CD4-positive, alpha-beta T cell (primary cell): Measurements from ENCODE around the gene CACNA2D1. TPM values are rescaled to one million over a fixed set of nuclear protein-coding genes. Genes with fewer than 3 reads are reported as not detected.

Experiments
- ATAC-seq: fragments of 200-7000 bp; cut with Tn5 transposase; one replicate; pipeline ENCODE4 v1.10.0; 2022; ENCODE audit warnings: mild to moderate bottlenecking; ENCODE audit not compliant: poor library complexity
- CTCF ChIA-PET: fragments of 350-600 bp; sonication (Branson Sonifier 250); formaldehyde crosslinking; loops from one replicate; lab custom pipeline; 2021; ENCODE audit warnings: antibody characterized with exemption, inconsistent platforms; lab: Charles Lee
- POLR2A ChIA-PET: fragments of 350-600 bp; sonication (Branson Sonifier 250); formaldehyde crosslinking; loops from one replicate; lab custom pipeline; 2021; ENCODE audit warnings: antibody characterized with exemption, inconsistent platforms; lab: Charles Lee
- DNase-seq, 14 experiments: peaks; one replicate each; pipeline ENCODE4 v3.0.0-alpha.2; 2013 to 2020; ENCODE audit warnings: mixed read lengths in 2 of 14
- H3K27ac ChIP-seq, 2 donors: one replicate each; pipeline versions ENCODE4 v1.5.1 to v1.7.0; 2013; ENCODE audit warnings: low read length in 2 of 2, low read depth in 1 of 2, mild to moderate bottlenecking in 1 of 2
- H3K27me3 ChIP-seq, 2 experiments: 1 replicate in 1 of 2; 2 replicates in 1 of 2; pipeline versions ENCODE4 v1.6.1 to v1.7.0; 2013; ENCODE audit warnings: low read length in 2 of 2, control low read depth in 1 of 2, mild to moderate bottlenecking in 1 of 2, moderate library complexity in 1 of 2; ENCODE audit not compliant: insufficient read depth in 2 of 2, control insufficient read depth in 1 of 2
- H3K36me3 ChIP-seq: one replicate; pipeline ENCODE4 v1.6.1; 2013; ENCODE audit warnings: low read length, control low read depth; ENCODE audit not compliant: insufficient read depth
- H3K4me1 ChIP-seq: one replicate; pipeline ENCODE4 v1.6.1; 2013; ENCODE audit warnings: low read length, control low read depth; ENCODE audit not compliant: insufficient read depth
- H3K4me3 ChIP-seq: one replicate; pipeline ENCODE4 v1.5.1; 2013; ENCODE audit warnings: mild to moderate bottlenecking, low read length, moderate library complexity
- H3K9me3 ChIP-seq, 2 experiments: 1 replicate in 1 of 2; 2 replicates in 1 of 2; pipeline versions ENCODE4 v1.6.1 to v1.7.0; 2013; ENCODE audit warnings: low read length in 2 of 2, mild to moderate bottlenecking in 2 of 2, control low read depth in 1 of 2, moderate library complexity in 1 of 2; ENCODE audit not compliant: control insufficient read depth in 1 of 2, insufficient read depth in 1 of 2
- H3K27ac Mint-ChIP-seq: one replicate; pipeline ENCODE4 v1.8.0; 2020; ENCODE audit warnings: mixed read lengths
- H3K27me3 Mint-ChIP-seq: one replicate; pipeline ENCODE4 v1.8.0; 2021; ENCODE audit warnings: mixed read lengths
- H3K36me3 Mint-ChIP-seq: one replicate; pipeline ENCODE4 v1.8.0; 2021; ENCODE audit warnings: low read depth, mixed read lengths
- H3K4me1 Mint-ChIP-seq: one replicate; pipeline ENCODE4 v1.8.0; 2021; ENCODE audit warnings: low read depth, mixed read lengths
- H3K4me3 Mint-ChIP-seq: one replicate; pipeline ENCODE4 v1.8.0; 2020; ENCODE audit warnings: mild to moderate bottlenecking, mixed read lengths
- H3K9me3 Mint-ChIP-seq: one replicate; pipeline ENCODE4 v1.8.0; 2020; ENCODE audit warnings: mixed read lengths
- CTCF ChIP-seq: fragments of 200-600 bp; IDR thresholded peaks from one replicate; pipeline ENCODE4 v1.8.0; 2022; ENCODE audit warnings: antibody characterized with exemption, mild to moderate bottlenecking
- intact Hi-C, 2 experiments: fragments of 100-400 bp; cut with DNase I in 1 of 2; cut with micrococcal nuclease in 1 of 2; formaldehyde crosslinking; loops; one replicate each; pipeline versions ENCODE4 v1.15.1 to v1.9.0; 2023 to 2025; cut with DNase I, micrococcal nuclease
- total RNA-seq, 174 experiments: library from RNA in 2 of 174; stranded (reverse) in 2 of 174; gene quantifications; one replicate each; pipeline ENCODE4 v1.2.3 and lab custom pipeline; 2021 to 2026

CACNA2D1 gene
- total RNA-seq, 2 experiments from 2014 or later = not detected

GRCh38 chr7:82007315-82007714 is 436.3 kb downstream of the CACNA2D1 start:
- Histone ChIP-seq H3K27ac (no peak overlapping the region), H3K27me3 (no peaks in the 10 kb centered on the region), H3K4me1 (no peaks in the 10 kb centered on the region), H3K4me3 (no peak overlapping the region), H3K36me3 (no peaks in the 10 kb centered on the region), H3K9me3 (peaks cover 0 to 4% of the 10 kb centered on the region in 2 experiments)
- Mint-ChIP-seq H3K27ac (no peak overlapping the region), H3K36me3 (no peaks in the 10 kb centered on the region), H3K4me1 (no peaks in the 10 kb centered on the region), H3K4me3 (no peak overlapping the region), H3K27me3 (no peaks in the 10 kb centered on the region), H3K9me3 (peaks cover 2% of the 10 kb centered on the region)
- no peak for TF ChIP-seq CTCF
- intact Hi-C loops = no loop called here
- ChIA-PET POLR2A (no interaction called here), CTCF (interaction anchor here (0.7 kb wide), 1 partner anchor 13 kb away, joined by 3 read pairs; no protein-coding TSS in a partner anchor)
- no peak for DNase-seq
- no peak for ATAC-seq

DNA sequence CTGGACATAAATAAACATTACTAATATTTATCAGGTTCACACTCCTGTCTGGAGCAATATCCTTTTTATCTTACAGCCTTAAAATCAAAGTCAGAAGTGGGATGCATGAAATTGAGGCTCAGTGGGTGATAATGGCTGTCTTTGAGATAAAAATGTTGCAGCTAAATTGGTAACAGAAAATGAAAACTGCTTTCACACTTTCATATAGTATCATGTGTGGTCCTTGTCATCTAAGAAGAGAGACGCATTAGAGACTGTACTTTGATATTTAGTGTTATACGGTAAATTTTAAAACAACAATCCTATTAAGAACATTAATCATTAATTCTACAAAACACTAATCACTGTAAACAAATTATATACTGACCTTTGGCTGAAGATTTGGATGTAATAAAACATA is 438.5 kb downstream of the CACNA2D1 start:
- no peaks in the 10 kb centered on the region for H3K36me3 Mint-ChIP-seq
- H3K4me3 Mint-ChIP-seq = no peak overlapping the region
- ATAC-seq = no peak
- H3K27ac ChIP-seq = no peak overlapping the region
- H3K27me3 ChIP-seq = no peaks in the 10 kb centered on the region
- H3K4me1 ChIP-seq = no peaks in the 10 kb centered on the region
- H3K4me3 ChIP-seq = no peak overlapping the region
- no peaks in the 10 kb centered on the region for H3K27me3 Mint-ChIP-seq
- DNase-seq = no peak
- peaks cover 0 to 10% of the 10 kb centered on the region in 2 experiments for H3K9me3 ChIP-seq
- no peaks in the 10 kb centered on the region for H3K36me3 ChIP-seq
- POLR2A ChIA-PET = no interaction called here
- TF ChIP-seq CTCF = no peak
- CTCF ChIA-PET = no interaction called here
- peaks cover 2% of the 10 kb centered on the region for H3K9me3 Mint-ChIP-seq
- no peaks in the 10 kb centered on the region for H3K4me1 Mint-ChIP-seq
- intact Hi-C loops = no loop called here
- no peak overlapping the region for H3K27ac Mint-ChIP-seq

DNA sequence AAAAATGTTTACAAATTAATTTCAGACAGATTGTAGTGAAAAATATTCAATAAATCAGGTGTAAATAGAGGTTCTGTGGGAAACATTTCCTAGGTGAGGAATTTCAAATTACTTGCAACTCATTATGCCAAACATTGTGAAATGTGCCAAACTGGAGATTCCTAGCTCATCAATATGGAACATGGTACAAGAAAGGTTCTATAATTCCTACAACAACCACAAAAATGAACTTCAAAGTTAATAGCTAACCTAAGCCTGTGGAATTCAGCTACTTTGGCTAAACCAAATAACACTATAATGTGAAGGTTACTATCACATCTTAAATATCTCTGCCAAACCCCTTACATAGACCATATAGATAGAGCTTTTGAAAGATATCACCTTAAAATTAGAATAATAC is 450.4 kb downstream of the CACNA2D1 start:
- Histone ChIP-seq H3K9me3 (peaks cover 4 to 8% of the 10 kb centered on the region in 2 experiments), H3K4me3 (no peak overlapping the region), H3K27ac (no peak overlapping the region), H3K36me3 (no peaks in the 10 kb centered on the region), H3K27me3 (no peaks in the 10 kb centered on the region), H3K4me1 (no peaks in the 10 kb centered on the region)
- no peak for TF ChIP-seq CTCF
- H3K4me1 Mint-ChIP-seq = no peaks in the 10 kb centered on the region
- intact Hi-C loops = no loop called here
- H3K9me3 Mint-ChIP-seq = no peaks in the 10 kb centered on the region
- DNase-seq = no peak
- ChIA-PET POLR2A (no interaction called here), CTCF (no interaction called here)
- no peak overlapping the region for H3K27ac Mint-ChIP-seq
- no peaks in the 10 kb centered on the region for H3K27me3 Mint-ChIP-seq
- no peak overlapping the region for H3K4me3 Mint-ChIP-seq
- ATAC-seq = no peak
- H3K36me3 Mint-ChIP-seq = no peaks in the 10 kb centered on the region
